Peyer's patch (tissue), 4 donors: ENCODE measurements around the gene SMIM23. TPM values are rescaled to one million over a fixed set of nuclear protein-coding genes. Genes with fewer than 3 reads are reported as not detected.
"Not testable (repeated sequence)": the region's sequence is repeated elsewhere in the genome, so short reads cannot be mapped to it uniquely, and the experiment has no call there.

Source experiments
- DNase-seq, 3 donors: peaks; one replicate each; pipeline ENCODE4 v3.0.0-alpha.2; 2017 to 2019
- H3K27ac ChIP-seq, 4 donors: fragments of 200-600 bp; sonication (generic); one replicate each; pipeline ENCODE4 v1.5.1; 2016 to 2019
- H3K27me3 ChIP-seq, 2 donors: fragments of 200-600 bp; sonication (generic); one replicate each; pipeline ENCODE4 v1.5.1; 2019
- H3K36me3 ChIP-seq, 3 donors: fragments of 200-600 bp; sonication (generic); one replicate each; pipeline ENCODE4 v1.5.1; 2016 to 2019
- H3K4me1 ChIP-seq, 4 donors: fragments of 200-600 bp; sonication (generic); one replicate each; pipeline ENCODE4 v1.5.1; 2016 to 2019
- H3K4me3 ChIP-seq, 4 donors: fragments of 200-600 bp; sonication (generic); 1 replicate in 3 of 4; 2 replicates in 1 of 4; pipeline ENCODE4 v1.5.1; 2016 to 2019; ENCODE audit warnings: mild to moderate bottlenecking in 1 of 4
- H3K9me3 ChIP-seq, 4 donors: fragments of 200-600 bp; sonication (generic); one replicate each; pipeline ENCODE4 v1.5.1; 2016 to 2019; ENCODE audit warnings: mild to moderate bottlenecking in 1 of 4
- CTCF ChIP-seq, 6 experiments: fragments of 450-650 bp in 4 of 6; fragments of 200-600 bp in 2 of 6; sonication (generic) in 1 of 6; IDR thresholded peaks; one replicate each; pipeline ENCODE4 v1.5.1; 2017 to 2019; ENCODE audit warnings: antibody characterized with exemption in 6 of 6, mild to moderate bottlenecking in 3 of 6, moderate library complexity in 1 of 6
- POLR2A ChIP-seq, 2 donors: fragments of 450-650 bp; IDR thresholded peaks; one replicate each; pipeline ENCODE4 v1.5.1; 2017; ENCODE audit warnings: antibody characterized with exemption in 2 of 2, mild to moderate bottlenecking in 2 of 2, moderate library complexity in 2 of 2
- total RNA-seq, 4 donors: library from RNA; depleted of rRNA; stranded (reverse); fragments of >200 nt; gene quantifications; one replicate each; pipeline ENCODE4 v1.1.0, GENCODE V29; 2016

SMIM23 gene
- total RNA-seq, 4 donors from 2014 or later, result not detected

GRCh38 chr5:171774418-171774817, 11.2 kb upstream of the SMIM23 start:
- H3K4me3 ChIP-seq, result no peak overlapping the region
- TF ChIP-seq CTCF (IDR thresholded peaks at IDR 0.05), result no peak
- TF ChIP-seq POLR2A (IDR thresholded peaks at IDR 0.05), result no peak
- no peak for DNase-seq
- H3K4me1 ChIP-seq, result no peaks in the 10 kb centered on the region
- no peaks in the 10 kb centered on the region for H3K36me3 ChIP-seq
- no peaks in the 10 kb centered on the region for H3K9me3 ChIP-seq
- H3K27ac ChIP-seq, result no peak overlapping the region
- no peaks in the 10 kb centered on the region for H3K27me3 ChIP-seq

GRCh38 chr5:171776213-171776612, 9.4 kb upstream of the SMIM23 start:
- H3K36me3 ChIP-seq, result no peaks in the 10 kb centered on the region
- H3K27me3 ChIP-seq, result no peaks in the 10 kb centered on the region
- no peak overlapping the region for H3K27ac ChIP-seq
- H3K4me3 ChIP-seq, result no peak overlapping the region
- DNase-seq, result no peak
- TF ChIP-seq POLR2A (IDR thresholded peaks at IDR 0.05), result no peak
- TF ChIP-seq CTCF (IDR thresholded peaks at IDR 0.05), result no peak
- no peaks in the 10 kb centered on the region for H3K4me1 ChIP-seq
- H3K9me3 ChIP-seq, result no peaks in the 10 kb centered on the region

GRCh38 chr5:171776770-171777759, 8.6 kb upstream of the SMIM23 start:
- no peak overlapping the region for H3K27ac ChIP-seq
- DNase-seq, result no peak
- no peak for TF ChIP-seq POLR2A (IDR thresholded peaks at IDR 0.05)
- TF ChIP-seq CTCF (IDR thresholded peaks at IDR 0.05), result no peak
- no peak overlapping the region for H3K4me3 ChIP-seq
- no peaks in the 10 kb centered on the region for H3K36me3 ChIP-seq
- H3K4me1 ChIP-seq, result no peaks in the 10 kb centered on the region
- no peaks in the 10 kb centered on the region for H3K27me3 ChIP-seq
- no peaks in the 10 kb centered on the region for H3K9me3 ChIP-seq

- not testable (repeated sequence) for H3K4me1 ChIP-seq, H3K4me3 ChIP-seq, H3K36me3 ChIP-seq, DNase-seq, H3K27ac ChIP-seq, H3K27me3 ChIP-seq, H3K9me3 ChIP-seq
Observed at GRCh38 chr5:171781744-171782143, 3.9 kb upstream of the SMIM23 start.

GRCh38 chr5:171782332-171782966, 3.2 kb upstream of the SMIM23 start:
- DNase-seq, result no peak
- no peaks in the 10 kb centered on the region for H3K27me3 ChIP-seq
- no peaks in the 10 kb centered on the region for H3K9me3 ChIP-seq
- no peak overlapping the region for H3K27ac ChIP-seq
- TF ChIP-seq CTCF (IDR thresholded peaks at IDR 0.05), result no peak
- no peak for TF ChIP-seq POLR2A (IDR thresholded peaks at IDR 0.05)
- H3K36me3 ChIP-seq, result no peaks in the 10 kb centered on the region
- H3K4me3 ChIP-seq, result no peak overlapping the region
- no peaks in the 10 kb centered on the region for H3K4me1 ChIP-seq

GRCh38 chr5:171783051-171783450, 2.6 kb upstream of the SMIM23 start:
- Histone ChIP-seq H3K27ac (no peak overlapping the region), H3K27me3 (no peaks in the 10 kb centered on the region), H3K9me3 (no peaks in the 10 kb centered on the region), H3K4me3 (no peak overlapping the region), H3K36me3 (no peaks in the 10 kb centered on the region), H3K4me1 (no peaks in the 10 kb centered on the region)
- TF ChIP-seq POLR2A (IDR thresholded peaks at IDR 0.05), result no peak
- TF ChIP-seq CTCF (IDR thresholded peaks at IDR 0.05), result no peak
- DNase-seq, result no peak
